ENCODE data around the gene COLEC12.

The COLEC12 gene

DNA sequence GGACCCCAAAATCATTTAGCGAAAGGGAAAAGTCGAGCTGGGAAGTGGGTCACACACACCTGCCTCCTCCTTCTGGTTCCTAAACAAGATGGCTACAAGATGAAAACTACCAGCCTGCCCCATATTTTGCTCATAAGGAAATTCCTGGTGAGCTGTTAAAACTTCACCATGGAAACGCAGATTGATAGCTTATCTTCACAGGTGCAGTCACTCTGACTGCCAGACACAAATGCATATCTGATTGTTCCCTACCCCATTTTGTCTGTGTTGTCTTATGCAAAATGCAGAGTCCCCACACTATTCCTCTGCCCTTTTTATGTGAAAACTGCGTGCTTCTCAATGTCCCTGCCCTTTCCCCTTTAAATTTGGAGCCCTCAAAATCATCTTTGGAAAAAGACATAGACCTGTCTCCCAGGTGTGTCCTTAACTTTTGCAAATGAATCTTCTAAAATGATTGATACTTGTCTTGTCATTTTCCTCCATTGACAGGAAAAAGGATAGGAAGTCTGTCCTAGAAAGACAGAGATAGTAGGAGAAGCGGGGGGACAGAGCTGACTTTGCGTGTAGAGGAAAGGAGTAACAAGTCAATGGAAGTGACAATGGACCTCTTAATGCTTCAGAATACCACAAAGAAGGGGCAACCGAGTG is 193.8 kb downstream of the COLEC12 start:
- no peak for TF ChIP-seq TSHZ2 (CRISPR knock-in tag; IDR thresholded peaks at IDR 0.05)
- TF ChIP-seq ZNF8 (CRISPR knock-in tag; IDR thresholded peaks at IDR 0.05) = no peak
- no peak for TF ChIP-seq ISL1 (CRISPR knock-in tag; IDR thresholded peaks at IDR 0.05)
- no peak for TF ChIP-seq PATZ1 (CRISPR knock-in tag; IDR thresholded peaks at IDR 0.05; ENCODE audit: borderline replicate concordance)
- TF ChIP-seq TOX (CRISPR knock-in tag; IDR thresholded peaks at IDR 0.05; ENCODE audit: borderline replicate concordance) = no peak
- no peak for TF ChIP-seq ARNTL (CRISPR knock-in tag; IDR thresholded peaks at IDR 0.05; ENCODE audit: borderline replicate concordance, low read depth)
- no peak for TF ChIP-seq BACH2 (CRISPR knock-in tag; IDR thresholded peaks at IDR 0.05; ENCODE audit: borderline replicate concordance)
- TF ChIP-seq RARB (CRISPR knock-in tag; IDR thresholded peaks at IDR 0.05) = no peak
- no peak for TF ChIP-seq CREB5 (CRISPR knock-in tag; IDR thresholded peaks at IDR 0.05; ENCODE audit: low read depth)
- TF ChIP-seq, protein P1, sequence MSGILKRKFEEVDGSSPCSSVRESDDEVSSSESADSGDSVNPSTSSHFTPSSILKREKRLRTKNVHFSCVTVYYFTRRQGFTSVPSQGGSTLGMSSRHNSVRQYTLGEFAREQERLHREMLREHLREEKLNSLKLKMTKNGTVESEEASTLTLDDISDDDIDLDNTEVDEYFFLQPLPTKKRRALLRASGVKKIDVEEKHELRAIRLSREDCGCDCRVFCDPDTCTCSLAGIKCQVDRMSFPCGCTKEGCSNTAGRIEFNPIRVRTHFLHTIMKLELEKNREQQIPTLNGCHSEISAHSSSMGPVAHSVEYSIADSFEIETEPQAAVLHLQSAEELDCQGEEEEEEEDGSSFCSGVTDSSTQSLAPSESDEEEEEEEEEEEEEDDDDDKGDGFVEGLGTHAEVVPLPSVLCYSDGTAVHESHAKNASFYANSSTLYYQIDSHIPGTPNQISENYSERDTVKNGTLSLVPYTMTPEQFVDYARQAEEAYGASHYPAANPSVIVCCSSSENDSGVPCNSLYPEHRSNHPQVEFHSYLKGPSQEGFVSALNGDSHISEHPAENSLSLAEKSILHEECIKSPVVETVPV (CRISPR knock-in tag; IDR thresholded peaks at IDR 0.05) = no peak
- no peak for TF ChIP-seq PPARA (CRISPR knock-in tag; IDR thresholded peaks at IDR 0.05; ENCODE audit: borderline replicate concordance)
- no peak for TF ChIP-seq CSDC2 (CRISPR knock-in tag; IDR thresholded peaks at IDR 0.05)

DNA sequence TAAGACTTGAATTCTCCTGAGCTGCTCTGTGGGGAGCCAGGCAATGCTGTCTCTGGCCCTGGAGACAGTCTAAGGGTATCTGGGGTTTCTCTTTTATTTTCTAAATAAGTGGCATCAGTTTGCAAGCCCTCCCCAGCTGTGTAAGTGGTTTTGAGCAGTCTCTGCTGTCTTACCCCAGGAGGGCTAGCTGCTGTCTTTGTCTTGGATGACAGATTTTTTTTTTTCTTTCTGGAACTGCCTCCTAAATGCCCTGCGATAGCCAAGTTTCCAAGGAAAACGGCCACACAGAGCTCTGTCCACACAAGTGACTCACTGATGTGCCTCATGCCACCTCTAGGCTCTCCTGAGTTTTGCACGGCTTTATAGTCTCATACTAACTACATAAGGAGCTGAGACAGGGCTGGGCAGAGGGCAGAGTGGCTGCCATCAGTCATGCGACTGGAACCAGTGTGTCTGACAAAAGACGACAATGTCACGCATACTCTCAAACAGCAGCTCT is 195.4 kb downstream of the COLEC12 start:
- no peak for TF ChIP-seq PATZ1 (CRISPR knock-in tag; IDR thresholded peaks at IDR 0.05; ENCODE audit: borderline replicate concordance)
- TF ChIP-seq OSR1 (CRISPR knock-in tag; IDR thresholded peaks at IDR 0.05) = no peak
- no peak for TF ChIP-seq ARNTL (CRISPR knock-in tag; IDR thresholded peaks at IDR 0.05; ENCODE audit: borderline replicate concordance, low read depth)
- TF ChIP-seq ISL1 (CRISPR knock-in tag; IDR thresholded peaks at IDR 0.05) = no peak
- TF ChIP-seq TOX (CRISPR knock-in tag; IDR thresholded peaks at IDR 0.05; ENCODE audit: borderline replicate concordance) = no peak
- TF ChIP-seq POU6F1 (CRISPR knock-in tag; IDR thresholded peaks at IDR 0.05; ENCODE audit: borderline replicate concordance, low read depth) = no peak
- TF ChIP-seq PPARA (CRISPR knock-in tag; IDR thresholded peaks at IDR 0.05; ENCODE audit: borderline replicate concordance) = no peak
- TF ChIP-seq CSDC2 (CRISPR knock-in tag; IDR thresholded peaks at IDR 0.05) = no peak
- TF ChIP-seq GLIS3 (CRISPR knock-in tag; IDR thresholded peaks at IDR 0.05) = no peak
- TF ChIP-seq ZC3H10 (CRISPR knock-in tag; IDR thresholded peaks at IDR 0.05) = no peak
- ATAC-seq = peak; percentile 53; the same call in 2 of the 3 replicates

More for the DNA sequence above, 193.8 kb downstream of the COLEC12 start:
- no peak for ATAC-seq

DNA sequence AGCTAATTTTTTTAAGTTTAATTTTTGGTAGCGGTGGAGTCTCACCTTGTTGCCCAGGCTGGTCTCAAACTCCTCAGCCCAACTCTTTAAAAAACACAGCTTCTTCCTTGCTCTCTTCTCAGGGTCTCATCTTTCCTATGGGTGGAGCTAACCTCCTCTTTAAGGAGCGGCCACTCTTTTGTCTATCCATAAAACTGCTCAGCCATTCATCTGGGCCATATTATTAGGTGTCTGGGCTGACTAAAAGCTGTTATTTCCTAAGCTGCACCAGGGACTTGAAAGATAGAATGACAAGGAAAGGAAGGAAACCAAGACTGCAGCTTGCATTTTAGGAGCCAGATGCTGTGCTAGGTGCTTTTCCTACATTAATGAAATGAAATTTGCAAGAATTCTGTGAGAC is 196.9 kb downstream of the COLEC12 start:
- ATAC-seq = no peak
- TF ChIP-seq CREB5 (CRISPR knock-in tag; IDR thresholded peaks at IDR 0.05; ENCODE audit: low read depth) (no peak), PPARA (CRISPR knock-in tag; IDR thresholded peaks at IDR 0.05; ENCODE audit: borderline replicate concordance) (no peak), TCF4 (CRISPR knock-in tag; IDR thresholded peaks at IDR 0.05; ENCODE audit: borderline replicate concordance) (no peak), GLIS3 (CRISPR knock-in tag; IDR thresholded peaks at IDR 0.05) (no peak), POU6F1 (CRISPR knock-in tag; IDR thresholded peaks at IDR 0.05; ENCODE audit: borderline replicate concordance, low read depth) (no peak), TOX (CRISPR knock-in tag; IDR thresholded peaks at IDR 0.05; ENCODE audit: borderline replicate concordance) (no peak), CSDC2 (CRISPR knock-in tag; IDR thresholded peaks at IDR 0.05) (no peak), SNAI2 (CRISPR knock-in tag; IDR thresholded peaks at IDR 0.05) (no peak), ISL1 (CRISPR knock-in tag; IDR thresholded peaks at IDR 0.05) (no peak)
- TF ChIP-seq, protein P1 (CRISPR knock-in tag; IDR thresholded peaks at IDR 0.05) = no peak

Measured in SK-N-SH treated with all-trans-retinoic acid at 6 μM for 48 hours (cell line).